GM12864 (cell line): ENCODE measurements around the gene CAMK2G.
A peak's percentile ranks its signal among the peaks of the same experiment; 100 is the strongest.

Experiments
- DNase-seq: peaks from one replicate; pipeline ENCODE4 v3.0.0-alpha.2; 2011; ENCODE audit warnings: low read depth
- H3K4me3 ChIP-seq: 2 replicates; pipeline ENCODE4 v1.5.1; 2011; ENCODE audit warnings: mild to moderate bottlenecking, low read depth, low read length, control low read depth
- CTCF ChIP-seq: IDR thresholded peaks from 2 replicates; pipeline ENCODE4 v1.5.1; 2011; ENCODE audit warnings: low read depth, mild to moderate bottlenecking, moderate library complexity, low read length, control low read depth, inconsistent platforms; ENCODE audit errors: missing control alignments

Gene CAMK2G

GRCh38 chr10:73859784-73860491 lies 14.4 kb downstream of the CAMK2G start:
- no peak for DNase-seq
- H3K4me3 ChIP-seq = no peak overlapping the region
- TF ChIP-seq CTCF = no peak

GRCh38 chr10:73859428-73859783 lies 14.9 kb downstream of the CAMK2G start:
- H3K4me3 ChIP-seq = no peak overlapping the region
- peak; percentile 42 for DNase-seq

GRCh38 chr10:73858750-73859427 lies 15.5 kb downstream of the CAMK2G start:
- no peak for TF ChIP-seq CTCF
- no peak for DNase-seq
- H3K4me3 ChIP-seq = no peak overlapping the region

More at GRCh38 chr10:73859428-73859783, 14.9 kb downstream of the CAMK2G start:
- TF ChIP-seq CTCF = no peak

GRCh38 chr10:73858013-73858708 lies 16.2 kb downstream of the CAMK2G start:
- no peak for TF ChIP-seq CTCF
- no peak for DNase-seq

GRCh38 chr10:73857446-73857845 lies 16.9 kb downstream of the CAMK2G start:
- no peak for DNase-seq
- no peak for TF ChIP-seq CTCF
- no peak overlapping the region for H3K4me3 ChIP-seq

More at GRCh38 chr10:73858013-73858708, 16.2 kb downstream of the CAMK2G start:
- H3K4me3 ChIP-seq = no peak overlapping the region

GRCh38 chr10:73856261-73856660 lies 18.1 kb downstream of the CAMK2G start:
- no peak for DNase-seq
- no peak overlapping the region for H3K4me3 ChIP-seq
- TF ChIP-seq CTCF = no peak
